Rectal smooth muscle tissue (tissue), 1 donor: ENCODE results near the gene AHDC1.
A peak's percentile ranks its signal among the peaks of the same experiment; 100 is the strongest.

ENCODE experiments used
- H3K27ac ChIP-seq: one replicate; pipeline ENCODE4 v1.7.0; 2013; ENCODE audit warnings: low read depth, low read length, inconsistent platforms
- H3K27me3 ChIP-seq: one replicate; pipeline ENCODE4 v1.7.0; 2013; ENCODE audit warnings: low read length; ENCODE audit not compliant: control insufficient read depth, insufficient read depth
- H3K36me3 ChIP-seq: one replicate; pipeline ENCODE4 v1.7.0; 2013; ENCODE audit warnings: low read length; ENCODE audit not compliant: control insufficient read depth, insufficient read depth
- H3K4me1 ChIP-seq: one replicate; pipeline ENCODE4 v1.7.0; 2013; ENCODE audit warnings: low read length; ENCODE audit not compliant: control insufficient read depth, insufficient read depth
- H3K4me3 ChIP-seq: one replicate; pipeline ENCODE4 v1.7.0; 2013; ENCODE audit warnings: low read length
- H3K9ac ChIP-seq: one replicate; pipeline ENCODE4 v1.7.0; 2013; ENCODE audit warnings: low read length

The AHDC1 gene

GRCh38 chr1:27604579-27605299, 795 bp upstream of the AHDC1 start:
- Histone ChIP-seq H3K4me1 (peaks cover 12% of the 10 kb centered on the region), H3K27ac (no peak overlapping the region), H3K36me3 (no peaks in the 10 kb centered on the region), H3K9ac (no peak overlapping the region), H3K27me3 (no peaks in the 10 kb centered on the region), H3K4me3 (no peak overlapping the region)

- peak overlapping the region; percentile 46 for H3K9ac ChIP-seq
- peak overlapping the region; percentile 91 for H3K27ac ChIP-seq
- peaks cover 26% of the 10 kb centered on the region for H3K4me1 ChIP-seq
- peak overlapping the region; percentile 96 for H3K4me3 ChIP-seq
- H3K27me3 ChIP-seq: no peaks in the 10 kb centered on the region
- no peaks in the 10 kb centered on the region for H3K36me3 ChIP-seq
Measured at GRCh38 chr1:27603309-27603680, 649 bp downstream of the AHDC1 start.

GRCh38 chr1:27602462-27603308, 1.3 kb downstream of the AHDC1 start:
- Histone ChIP-seq H3K4me3 (peak overlapping the region; percentile 96), H3K4me1 (peaks cover 32% of the 10 kb centered on the region), H3K36me3 (no peaks in the 10 kb centered on the region), H3K27ac (peak overlapping the region; percentile 91), H3K27me3 (no peaks in the 10 kb centered on the region), H3K9ac (peak overlapping the region; percentile 67)

- peak overlapping the region; percentile 83 for H3K4me3 ChIP-seq
- H3K27me3 ChIP-seq: no peaks in the 10 kb centered on the region
- H3K36me3 ChIP-seq: no peaks in the 10 kb centered on the region
- H3K27ac ChIP-seq: peak overlapping the region; percentile 91
- H3K4me1 ChIP-seq: peaks cover 39% of the 10 kb centered on the region
- H3K9ac ChIP-seq: peak overlapping the region; percentile 67
Measured at GRCh38 chr1:27601771-27602461, 2.0 kb downstream of the AHDC1 start.

GRCh38 chr1:27601321-27601770, 2.6 kb downstream of the AHDC1 start:
- no peaks in the 10 kb centered on the region for H3K27me3 ChIP-seq
- peaks cover 45% of the 10 kb centered on the region for H3K4me1 ChIP-seq
- H3K27ac ChIP-seq: peak overlapping the region; percentile 91
- peak overlapping the region; percentile 17 for H3K9ac ChIP-seq
- peak overlapping the region; percentile 83 for H3K4me3 ChIP-seq
- H3K36me3 ChIP-seq: no peaks in the 10 kb centered on the region

- no peak overlapping the region for H3K9ac ChIP-seq
- H3K27ac ChIP-seq: peak overlapping the region; percentile 91
- H3K27me3 ChIP-seq: no peaks in the 10 kb centered on the region
- H3K4me1 ChIP-seq: peaks cover 51% of the 10 kb centered on the region
- no peak overlapping the region for H3K4me3 ChIP-seq
- H3K36me3 ChIP-seq: no peaks in the 10 kb centered on the region
Measured at GRCh38 chr1:27600498-27601175, 3.3 kb downstream of the AHDC1 start.

- Histone ChIP-seq H3K4me1 (peaks cover 59% of the 10 kb centered on the region), H3K4me3 (peak overlapping the region; percentile 52), H3K27me3 (no peaks in the 10 kb centered on the region), H3K9ac (no peak overlapping the region), H3K27ac (peak overlapping the region; percentile 91), H3K36me3 (no peaks in the 10 kb centered on the region)
Measured at GRCh38 chr1:27599605-27600497, 4.1 kb downstream of the AHDC1 start.

GRCh38 chr1:27598902-27599528, 4.9 kb downstream of the AHDC1 start:
- H3K27ac ChIP-seq: peak overlapping the region; percentile 91
- H3K9ac ChIP-seq: no peak overlapping the region

GRCh38 chr1:27598295-27598687, 5.7 kb downstream of the AHDC1 start:
- Histone ChIP-seq H3K9ac (no peak overlapping the region), H3K4me1 (peaks cover 73% of the 10 kb centered on the region), H3K4me3 (peak overlapping the region; percentile 47), H3K27ac (peak overlapping the region; percentile 91), H3K27me3 (no peaks in the 10 kb centered on the region), H3K36me3 (no peaks in the 10 kb centered on the region)

More at GRCh38 chr1:27598902-27599528, 4.9 kb downstream of the AHDC1 start:
- Histone ChIP-seq H3K27me3 (no peaks in the 10 kb centered on the region), H3K4me3 (peak overlapping the region; percentile 52), H3K4me1 (peaks cover 66% of the 10 kb centered on the region), H3K36me3 (no peaks in the 10 kb centered on the region)

- Histone ChIP-seq H3K9ac (no peak overlapping the region), H3K4me1 (peaks cover 79% of the 10 kb centered on the region), H3K27me3 (no peaks in the 10 kb centered on the region), H3K4me3 (no peak overlapping the region), H3K27ac (peak overlapping the region; percentile 91), H3K36me3 (no peaks in the 10 kb centered on the region)
Measured at GRCh38 chr1:27597516-27598294, 6.2 kb downstream of the AHDC1 start.
